NCI-H1694 (cell line): ENCODE measurements around the gene NAA40.

Experiments
- DNase-seq: peaks from one replicate; lab custom pipeline; 2025; lab: John Stamatoyannopoulos, UW

The NAA40 gene

GRCh38 chr11:63986932-63987513, 48.2 kb downstream of the NAA40 start:
- DNase-seq: no peak

- no peak for DNase-seq
Observed at GRCh38 chr11:63991558-63991957, 52.8 kb downstream of the NAA40 start.

GRCh38 chr11:63993100-63993499, 54.3 kb downstream of the NAA40 start:
- DNase-seq: no peak

- no peak for DNase-seq
Observed at GRCh38 chr11:63993993-63994392, 55.2 kb downstream of the NAA40 start.

- DNase-seq: no peak
Observed at GRCh38 chr11:63996512-63996911, 57.7 kb downstream of the NAA40 start.

- no peak for DNase-seq
Observed at GRCh38 chr11:63997104-63997700, 58.4 kb downstream of the NAA40 start.

GRCh38 chr11:63997801-63998337, 59.1 kb downstream of the NAA40 start:
- DNase-seq: no peak

- DNase-seq: no peak
Observed at GRCh38 chr11:63998558-63999348, 60.0 kb downstream of the NAA40 start.

- peak; percentile 26 for DNase-seq
Observed at GRCh38 chr11:63999349-64000025, 60.7 kb downstream of the NAA40 start.

GRCh38 chr11:64000026-64000739, 61.4 kb downstream of the NAA40 start:
- peak; percentile 27 for DNase-seq

- no peak for DNase-seq
Observed at GRCh38 chr11:64000740-64001483, 62.1 kb downstream of the NAA40 start.

GRCh38 chr11:64001484-64002420, 63.0 kb downstream of the NAA40 start:
- DNase-seq: no peak

GRCh38 chr11:64003807-64004589, 65.2 kb downstream of the NAA40 start:
- no peak for DNase-seq

- DNase-seq: no peak
Observed at GRCh38 chr11:64004590-64004984, 65.8 kb downstream of the NAA40 start.

- no peak for DNase-seq
Observed at GRCh38 chr11:64005691-64006090, 66.9 kb downstream of the NAA40 start.

GRCh38 chr11:64006398-64006797, 67.6 kb downstream of the NAA40 start:
- DNase-seq: no peak
